SK-N-MC (cell line): ENCODE data around the gene ITGA7.
"Not testable (repeated sequence)": the region's sequence is repeated elsewhere in the genome, so short reads cannot be mapped to it uniquely, and the experiment has no call there.

Experiments
- DNase-seq: peaks from one replicate; pipeline ENCODE4 v3.0.0-alpha.2; 2011; ENCODE audit warnings: low read depth, low spot score
- H3K27ac ChIP-seq: fragments of 200-600 bp; sonication (generic); 2 replicates; pipeline ENCODE4 v1.5.1; 2016; ENCODE audit warnings: mixed run types
- H3K36me3 ChIP-seq: fragments of 200-600 bp; sonication (generic); 2 replicates; pipeline ENCODE4 v1.6.1; 2017; ENCODE audit warnings: antibody characterized with exemption, low read length, mixed read lengths; ENCODE audit not compliant: insufficient read depth
- H3K4me3 ChIP-seq: fragments of 200-600 bp; sonication (generic); 2 replicates; pipeline ENCODE4 v1.5.1; 2016
- H3K9ac ChIP-seq: fragments of 200-600 bp; sonication (generic); 2 replicates; pipeline ENCODE4 v1.8.0; 2017; ENCODE audit warnings: mixed run types, mixed read lengths; ENCODE audit not compliant: insufficient read length
- H3K9me3 ChIP-seq: fragments of 200-600 bp; sonication (generic); 2 replicates; pipeline ENCODE4 v1.6.1; 2017; ENCODE audit warnings: low read depth, mild to moderate bottlenecking, antibody characterized with exemption, low read length, moderate library complexity, mixed read lengths
- EZH2 ChIP-seq: fragments of 200-600 bp; sonication (generic); IDR thresholded peaks from one replicate; pipeline ENCODE4 v1.6.1; 2017; ENCODE audit warnings: antibody characterized with exemption
- FOXP2 ChIP-seq: optimal IDR thresholded peaks from 2 replicates; pipeline ENCODE3; 2011; ENCODE audit warnings: mild to moderate bottlenecking, moderate library complexity; ENCODE audit not compliant: insufficient read depth; ENCODE audit errors: extremely low read length, control extremely low read depth
- POLR2AphosphoS5 ChIP-seq: IDR thresholded peaks from 2 replicates; pipeline ENCODE4 v1.6.1; 2012; ENCODE audit warnings: mild to moderate bottlenecking, low read depth, low read length, borderline replicate concordance

ITGA7 gene

DNA sequence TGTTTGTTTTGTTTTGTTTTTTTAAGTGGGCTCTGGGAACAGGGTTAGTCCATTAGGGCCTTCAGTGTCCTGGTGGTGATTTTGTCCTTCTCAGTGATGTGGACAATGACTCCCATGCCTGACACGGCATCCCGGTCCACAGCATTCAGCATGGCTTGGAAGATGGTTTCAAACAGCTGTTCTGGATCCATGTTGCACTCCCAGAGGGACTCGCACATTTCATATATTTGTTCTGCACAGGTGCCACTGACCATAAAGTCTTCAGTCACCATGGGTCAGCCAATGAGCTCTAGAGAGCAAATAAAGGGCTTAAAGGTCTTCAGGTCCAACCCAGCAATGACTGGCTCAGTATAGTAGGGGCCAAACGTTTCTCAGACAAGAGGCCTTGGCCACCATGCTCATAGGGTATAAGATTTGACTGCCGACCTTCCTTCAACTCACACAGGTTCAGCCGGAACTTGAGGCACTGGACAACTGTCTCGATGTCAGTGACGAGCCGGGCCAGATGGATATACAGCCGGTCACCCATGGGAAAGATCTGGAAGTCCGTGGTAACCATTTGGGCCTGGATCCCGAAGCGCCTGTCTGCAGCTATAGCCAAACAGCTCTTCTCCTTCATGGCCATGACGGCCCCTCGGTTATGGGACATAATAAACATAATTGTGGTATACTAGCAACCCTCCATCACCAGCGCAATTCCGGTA is 53.0 kb downstream of the ITGA7 start:
- TF ChIP-seq FOXP2 (no peak), POLR2AphosphoS5 (no peak), EZH2 (no peak)
- no peak overlapping the region for H3K9ac ChIP-seq

GRCh38 chr12:55653031-55653430 is 54.7 kb downstream of the ITGA7 start:
- no peak for TF ChIP-seq POLR2AphosphoS5
- no peak for TF ChIP-seq EZH2
- no peak for TF ChIP-seq FOXP2

More for the DNA sequence above, 53.0 kb downstream of the ITGA7 start:
- DNase-seq = no peak
- Histone ChIP-seq H3K36me3 (no peaks in the 10 kb centered on the region), H3K27ac (no peak overlapping the region), H3K4me3 (no peak overlapping the region), H3K9me3 (no peaks in the 10 kb centered on the region)

GRCh38 chr12:55652352-55652751 is 55.4 kb downstream of the ITGA7 start:
- TF ChIP-seq FOXP2 (no peak), POLR2AphosphoS5 (no peak), EZH2 (no peak)
- Histone ChIP-seq H3K9ac (no peak overlapping the region), H3K4me3 (no peak overlapping the region)

More at GRCh38 chr12:55653031-55653430, 54.7 kb downstream of the ITGA7 start:
- Histone ChIP-seq H3K9ac (no peak overlapping the region), H3K27ac (no peak overlapping the region), H3K36me3 (no peaks in the 10 kb centered on the region), H3K4me3 (no peak overlapping the region), H3K9me3 (no peaks in the 10 kb centered on the region)
- DNase-seq = no peak

DNA sequence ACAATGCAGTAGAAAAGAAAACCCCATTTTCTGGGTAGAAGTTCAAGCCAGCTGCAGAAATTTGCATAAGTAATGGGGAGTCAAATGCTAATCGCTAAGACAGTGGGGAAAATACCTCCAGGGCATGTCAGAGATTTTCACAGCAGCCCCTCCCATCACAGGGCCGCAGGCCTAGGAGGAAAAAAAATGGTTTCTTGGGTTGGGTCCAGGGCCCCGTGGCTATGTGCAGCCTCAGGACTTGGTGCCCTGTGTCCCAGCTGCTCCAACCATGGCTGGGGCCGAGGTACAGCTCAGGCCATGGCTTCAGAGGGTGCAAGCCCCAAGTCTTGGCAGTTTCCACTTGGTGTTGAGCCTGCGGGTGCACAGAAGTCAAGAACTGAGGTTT is 56.4 kb downstream of the ITGA7 start:
- H3K27ac ChIP-seq = no peak overlapping the region
- no peak for DNase-seq
- H3K36me3 ChIP-seq = no peaks in the 10 kb centered on the region
- H3K9ac ChIP-seq = no peak overlapping the region
- TF ChIP-seq FOXP2 (no peak), POLR2AphosphoS5 (no peak), EZH2 (no peak)
- H3K9me3 ChIP-seq = no peaks in the 10 kb centered on the region
- no peak overlapping the region for H3K4me3 ChIP-seq

More at GRCh38 chr12:55652352-55652751, 55.4 kb downstream of the ITGA7 start:
- no peaks in the 10 kb centered on the region for H3K36me3 ChIP-seq
- H3K9me3 ChIP-seq = no peaks in the 10 kb centered on the region
- no peak overlapping the region for H3K27ac ChIP-seq
- DNase-seq = no peak

DNA sequence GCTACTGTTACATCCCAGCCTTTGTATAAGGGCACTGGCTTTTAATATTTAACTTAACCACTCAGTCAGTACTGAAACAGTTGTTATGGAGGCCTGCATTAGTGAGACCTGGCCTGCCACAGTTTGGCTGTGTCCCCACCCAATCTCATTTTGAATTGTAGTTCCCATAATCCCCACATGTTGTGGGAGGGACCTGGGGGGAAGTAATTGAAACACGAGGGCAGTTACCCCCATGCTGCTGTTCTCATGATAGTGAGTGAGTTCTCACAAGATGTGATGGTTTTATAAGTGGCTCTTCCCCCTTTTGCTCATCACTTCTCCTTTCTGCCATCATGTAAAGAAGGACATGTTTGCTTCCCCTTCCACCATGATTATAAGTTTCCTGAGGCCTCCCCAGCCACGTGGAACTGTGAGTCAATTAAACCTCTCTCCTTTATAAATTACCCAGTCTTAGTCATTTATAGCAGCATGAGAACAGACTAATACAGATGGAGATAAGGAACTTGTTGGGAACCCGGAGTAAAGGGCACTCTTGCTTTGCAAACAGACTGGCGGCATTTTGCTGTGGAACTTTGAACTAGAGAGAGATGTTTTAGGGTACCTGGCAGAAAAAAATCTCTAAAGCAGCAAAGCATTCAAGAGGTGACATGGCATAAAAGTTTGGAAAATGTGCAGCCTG is 56.9 kb downstream of the ITGA7 start:
- H3K4me3 ChIP-seq, H3K9ac ChIP-seq, H3K9me3 ChIP-seq, H3K36me3 ChIP-seq, DNase-seq, H3K27ac ChIP-seq: not testable (repeated sequence)

DNA sequence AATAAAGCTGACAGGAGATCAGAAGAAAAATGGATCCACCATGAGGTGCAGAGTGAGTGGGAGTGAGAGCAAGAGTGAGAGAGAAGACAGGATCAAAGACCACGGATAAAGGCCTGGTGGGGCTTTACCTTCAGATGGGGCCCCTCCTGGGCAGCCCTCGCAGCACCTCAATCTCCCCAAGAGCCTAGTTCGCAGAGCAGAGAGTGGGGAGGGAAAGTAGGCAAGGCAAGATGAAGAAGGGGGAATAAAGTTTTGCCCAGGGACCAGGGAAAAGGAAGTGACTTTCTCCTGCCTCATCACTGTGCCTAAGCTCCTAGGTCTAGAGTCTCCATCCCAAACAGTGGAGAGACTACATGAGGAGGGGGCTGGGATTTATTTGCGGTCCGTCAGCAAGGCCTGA is 60.7 kb downstream of the ITGA7 start:
- Histone ChIP-seq H3K27ac (no peak overlapping the region), H3K36me3 (no peaks in the 10 kb centered on the region), H3K9ac (no peak overlapping the region), H3K9me3 (no peaks in the 10 kb centered on the region), H3K4me3 (no peak overlapping the region)
- TF ChIP-seq POLR2AphosphoS5 = no peak
- TF ChIP-seq FOXP2 = no peak
- no peak for TF ChIP-seq EZH2
- DNase-seq = no peak

DNA sequence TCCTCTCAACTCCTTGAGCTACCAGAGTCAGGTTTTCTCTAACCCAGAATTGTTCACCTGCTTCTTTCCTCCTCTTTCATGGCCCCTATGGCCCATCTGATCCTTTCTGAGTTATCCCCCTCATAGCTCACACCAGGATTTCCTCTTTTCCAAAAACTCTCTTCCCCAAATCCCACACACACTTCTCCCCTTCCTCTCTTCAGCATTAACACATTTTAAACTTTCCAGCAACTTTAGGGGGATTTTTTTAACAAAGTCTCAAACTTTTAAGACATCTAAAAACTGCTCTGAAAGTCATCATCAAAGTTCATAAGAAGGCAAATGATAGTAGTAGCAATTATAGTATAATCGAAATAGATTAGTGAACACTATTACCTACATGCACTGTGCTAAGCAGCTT is 63.1 kb downstream of the ITGA7 start:
- H3K36me3 ChIP-seq = no peaks in the 10 kb centered on the region
- TF ChIP-seq FOXP2 = no peak
- H3K9me3 ChIP-seq = no peaks in the 10 kb centered on the region
- DNase-seq = no peak
- H3K27ac ChIP-seq = no peak overlapping the region
- H3K4me3 ChIP-seq = no peak overlapping the region
- no peak overlapping the region for H3K9ac ChIP-seq

GRCh38 chr12:55642669-55643068 is 65.0 kb downstream of the ITGA7 start:
- TF ChIP-seq FOXP2 (no peak), EZH2 (no peak), POLR2AphosphoS5 (no peak)
- H3K4me3 ChIP-seq = no peak overlapping the region
- DNase-seq = no peak
- no peaks in the 10 kb centered on the region for H3K9me3 ChIP-seq
- H3K27ac ChIP-seq = no peak overlapping the region
- no peaks in the 10 kb centered on the region for H3K36me3 ChIP-seq
- H3K9ac ChIP-seq = no peak overlapping the region

GRCh38 chr12:55642267-55642666 is 65.4 kb downstream of the ITGA7 start:
- no peaks in the 10 kb centered on the region for H3K36me3 ChIP-seq
- no peaks in the 10 kb centered on the region for H3K9me3 ChIP-seq
- no peak overlapping the region for H3K4me3 ChIP-seq
- no peak overlapping the region for H3K9ac ChIP-seq
- DNase-seq = no peak
- TF ChIP-seq FOXP2 = no peak
- no peak for TF ChIP-seq POLR2AphosphoS5
- TF ChIP-seq EZH2 = no peak
- no peak overlapping the region for H3K27ac ChIP-seq
